HG02870 (cell line): ENCODE results near the gene PBXIP1.
"Not testable (repeated sequence)": the region's sequence is repeated elsewhere in the genome, so short reads cannot be mapped to it uniquely, and the experiment has no call there.

Source experiments
- ATAC-seq: cut with Tn5 transposase; IDR thresholded peaks from one replicate; pipeline ENCODE4 v1.9.1; 2021; ENCODE audit warnings: mild to moderate bottlenecking, moderate library complexity; ENCODE audit not compliant: unreplicated experiment

PBXIP1 gene

DNA sequence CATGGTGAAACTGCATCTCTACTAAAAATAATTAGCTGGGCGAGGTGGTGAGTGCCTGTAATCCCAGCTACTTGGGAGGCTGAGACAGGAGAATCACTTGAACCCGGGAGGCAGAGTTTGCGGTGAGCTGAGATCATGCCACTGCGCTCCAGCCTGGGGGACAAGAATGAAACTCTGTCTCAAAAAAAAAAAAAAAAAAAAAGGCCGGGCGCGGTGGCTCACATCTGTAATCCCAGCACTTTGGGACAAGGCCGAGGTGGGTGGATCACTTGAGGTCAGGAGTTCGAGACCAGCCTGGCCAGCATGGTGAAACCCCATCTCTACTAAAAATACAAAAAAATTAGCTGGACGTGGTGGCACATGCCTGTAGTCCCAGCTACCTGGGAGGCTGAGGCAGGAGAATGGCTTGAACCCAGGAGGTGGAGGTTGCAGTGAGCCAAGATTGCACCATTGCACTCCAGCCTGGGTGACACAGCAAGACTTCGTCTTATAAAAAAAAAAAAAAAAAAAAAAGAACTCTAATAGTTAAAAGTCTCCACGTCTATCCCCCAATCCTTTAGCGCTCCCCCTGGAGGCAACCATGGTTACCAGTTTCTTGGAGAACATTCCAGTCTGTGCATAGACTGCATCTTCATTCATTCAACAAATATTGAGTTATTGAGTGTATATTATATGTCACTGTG is 39.5 kb upstream of the PBXIP1 start:
- ATAC-seq: not testable (repeated sequence)

DNA sequence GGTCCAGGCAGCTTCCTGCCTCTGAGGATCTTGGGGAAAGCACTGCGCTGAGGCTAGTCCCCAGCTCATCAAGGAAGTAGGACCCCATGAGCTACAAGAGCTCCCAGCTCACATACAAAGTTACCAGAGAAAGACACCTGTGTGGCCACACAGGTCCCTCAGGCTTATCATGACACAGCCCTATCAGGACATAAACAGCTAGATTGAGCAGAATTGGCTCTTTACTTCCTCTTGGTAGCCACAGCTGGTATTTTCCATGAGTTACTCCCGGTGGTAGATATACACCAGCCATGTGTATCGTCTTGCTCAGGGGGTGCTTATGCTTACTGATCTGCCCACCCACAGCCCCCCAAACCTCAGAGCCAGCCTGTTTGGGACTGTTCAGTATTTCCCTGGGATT is 38.7 kb upstream of the PBXIP1 start:
- ATAC-seq: no peak

DNA sequence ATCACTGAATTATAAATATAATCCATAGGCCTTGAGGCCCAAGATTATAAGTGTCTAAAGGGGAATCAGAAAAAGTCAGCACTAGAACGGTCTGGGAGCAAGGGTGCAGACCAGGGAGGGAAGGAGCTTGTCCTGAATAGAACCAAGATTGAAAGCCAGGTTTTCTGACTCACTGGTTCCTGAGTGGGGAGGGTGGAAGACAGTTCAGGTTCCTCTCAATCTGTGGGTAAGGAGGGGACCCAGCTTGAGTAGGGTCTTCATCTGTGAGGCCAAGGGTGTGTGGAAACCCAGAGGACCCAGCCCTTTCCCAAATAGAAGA is 38.3 kb upstream of the PBXIP1 start:
- ATAC-seq: no peak

DNA sequence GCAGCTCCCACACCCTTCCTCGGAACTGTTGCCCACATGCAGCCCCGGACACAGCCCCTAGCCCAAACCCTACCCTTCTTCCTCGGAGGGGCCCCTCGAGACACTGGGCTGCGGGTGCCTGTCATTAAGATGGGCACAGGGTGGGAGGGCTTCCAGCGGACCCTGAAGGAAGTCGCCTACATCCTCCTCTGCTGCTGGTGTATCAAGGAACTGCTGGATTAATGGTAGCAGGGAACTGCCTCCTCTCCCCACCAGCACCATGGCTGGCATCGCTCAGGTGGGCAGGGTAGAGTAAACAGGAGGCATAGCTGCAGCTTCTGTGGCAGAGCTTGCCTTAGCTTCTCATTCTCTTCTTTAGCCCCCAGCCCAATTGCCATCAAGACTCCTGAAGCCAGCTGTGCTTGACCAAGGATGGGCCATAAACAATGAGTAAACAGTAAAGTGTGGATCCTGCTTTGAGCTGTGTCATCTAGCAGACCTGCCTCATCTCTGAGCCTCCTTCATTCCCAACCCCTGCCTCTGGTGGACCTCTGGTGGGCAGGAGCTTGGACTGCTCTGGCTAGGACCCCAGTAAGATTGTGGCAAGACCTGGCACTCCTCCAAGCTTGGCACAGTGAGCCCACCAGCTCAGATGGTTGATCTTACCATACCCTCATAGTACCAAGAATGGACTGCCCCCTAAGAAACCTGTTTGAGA is 37.8 kb upstream of the PBXIP1 start, which contains the start of gene LENEP:
TSS of gene LENEP (plus strand) at position 15 of the 697 bp plus-strand sequence. CDS start at position 37, 22 bp downstream.
- ATAC-seq: no peak

DNA sequence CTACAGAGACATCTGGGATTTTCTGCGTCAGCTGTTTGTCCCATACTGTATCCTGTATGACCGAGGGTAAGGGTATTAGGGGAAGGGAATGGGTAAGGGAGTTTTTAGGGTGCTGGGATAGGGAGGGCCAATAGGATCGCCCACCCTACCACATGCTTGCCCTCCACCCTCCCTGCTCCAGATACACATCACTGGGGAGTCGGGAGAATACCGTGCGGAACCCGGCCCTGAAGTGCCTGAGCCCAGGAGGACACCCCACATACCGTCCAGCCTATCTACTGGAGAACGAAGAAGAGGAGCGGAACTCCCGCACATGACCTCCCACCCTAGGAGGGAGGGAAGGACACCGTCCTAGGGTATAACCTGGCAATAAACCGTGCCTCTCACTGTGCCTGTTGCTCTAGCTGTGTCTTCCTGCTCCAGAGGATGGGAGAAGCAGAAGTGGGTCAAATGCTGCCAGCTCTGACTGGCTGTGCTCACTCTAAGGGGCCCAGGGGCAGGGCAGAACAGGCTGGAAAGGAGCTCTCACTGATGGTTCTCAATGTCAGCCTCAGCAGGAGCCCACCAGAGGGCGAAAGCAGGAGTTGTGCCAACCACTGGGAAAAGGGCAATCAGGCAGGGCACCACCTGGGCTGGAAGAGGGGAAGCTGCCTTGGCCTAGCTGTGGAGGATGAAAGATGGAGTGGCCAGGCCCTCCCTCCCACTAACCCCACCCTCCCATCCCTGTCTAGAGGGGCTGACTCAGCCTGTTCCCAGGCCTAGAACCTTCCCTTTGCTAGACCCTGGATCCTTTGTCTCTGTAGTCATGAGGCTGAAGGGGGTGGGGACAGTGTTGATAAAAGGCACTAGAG is 37.0 kb upstream of the PBXIP1 start:
- ATAC-seq: no peak

DNA sequence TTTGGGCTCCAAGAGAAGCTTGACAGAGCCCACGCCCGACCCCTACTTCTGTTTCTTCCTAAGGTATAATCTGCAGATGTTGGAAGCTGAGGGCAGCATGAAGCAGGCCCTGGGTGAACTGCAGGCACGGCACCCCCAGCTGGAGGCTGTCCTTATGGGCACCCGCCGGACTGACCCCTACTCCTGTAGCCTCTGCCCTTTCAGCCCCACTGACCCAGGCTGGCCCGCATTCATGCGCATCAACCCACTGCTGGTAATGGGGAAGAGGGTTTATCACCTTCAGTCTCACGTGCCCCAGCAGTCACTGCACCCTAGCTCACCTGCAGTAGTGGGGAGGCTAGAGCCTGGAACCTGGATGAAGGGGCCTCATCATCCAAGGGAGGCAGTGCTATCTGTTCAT is 34.4 kb upstream of the PBXIP1 start:
- ATAC-seq: no peak

DNA sequence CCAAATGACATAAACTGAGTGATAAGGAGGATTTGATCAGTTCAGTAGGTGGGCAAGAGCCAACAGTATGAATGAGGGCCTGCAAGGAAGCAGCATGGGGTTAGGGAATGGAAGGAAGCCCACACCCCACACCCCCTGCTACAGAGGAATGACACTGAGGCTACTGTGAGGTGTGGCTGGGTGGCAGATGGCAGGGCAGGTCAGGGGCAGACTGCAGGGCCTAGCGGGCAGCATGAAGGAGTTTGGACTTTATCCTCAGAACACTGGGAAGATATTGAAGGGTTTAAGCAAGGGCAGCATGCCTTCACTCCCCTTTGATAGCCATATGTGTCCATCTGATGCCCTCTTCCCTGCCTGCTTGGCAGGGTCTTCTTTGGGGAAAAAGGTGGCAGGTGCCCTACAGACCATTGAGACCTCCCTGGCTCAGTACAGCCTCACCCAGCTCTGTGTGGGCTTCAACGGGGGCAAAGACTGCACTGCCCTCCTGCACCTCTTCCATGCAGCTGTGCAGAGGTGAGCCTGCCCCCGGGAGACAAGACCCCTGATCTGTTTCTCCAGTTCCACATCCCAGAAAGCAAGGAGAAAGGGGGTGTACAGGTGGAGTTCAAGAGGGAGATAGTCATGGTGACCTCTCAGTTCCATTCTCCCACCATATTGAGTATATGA is 33.4 kb upstream of the PBXIP1 start:
- no peak for ATAC-seq

DNA sequence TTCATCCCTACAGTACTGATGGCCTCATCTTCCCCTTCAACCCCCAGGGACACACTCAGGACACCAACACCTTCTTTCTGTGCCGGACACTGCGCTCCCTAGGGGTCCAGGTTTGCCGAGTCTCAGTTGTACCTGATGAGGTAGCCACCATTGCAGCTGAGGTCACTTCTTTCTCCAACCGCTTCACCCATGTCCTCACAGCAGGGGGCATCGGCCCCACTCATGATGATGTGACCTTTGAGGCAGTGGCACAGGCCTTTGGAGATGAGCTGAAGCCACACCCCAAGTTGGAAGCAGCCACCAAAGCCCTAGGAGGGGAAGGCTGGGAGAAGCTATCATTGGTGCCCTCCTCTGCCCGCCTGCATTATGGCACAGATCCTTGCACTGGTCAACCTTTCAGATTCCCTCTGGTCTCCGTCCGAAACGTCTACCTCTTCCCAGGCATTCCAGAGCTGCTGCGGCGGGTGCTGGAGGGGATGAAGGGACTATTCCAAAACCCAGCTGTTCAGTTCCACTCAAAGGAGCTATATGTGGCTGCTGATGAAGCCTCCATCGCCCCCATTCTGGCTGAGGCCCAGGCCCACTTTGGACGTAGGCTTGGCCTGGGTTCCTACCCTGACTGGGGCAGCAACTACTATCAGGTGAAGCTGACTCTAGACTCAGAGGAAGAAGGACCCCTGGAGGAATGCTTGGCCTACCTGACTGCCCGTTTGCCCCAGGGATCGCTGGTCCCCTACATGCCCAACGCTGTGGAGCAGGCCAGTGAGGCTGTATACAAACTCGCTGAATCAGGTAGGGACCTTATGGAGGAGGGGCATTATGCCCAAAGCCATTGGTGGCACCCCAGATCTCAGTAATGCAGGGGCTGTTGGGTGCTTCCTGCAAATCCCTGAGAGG is 32.4 kb upstream of the PBXIP1 start:
- no peak for ATAC-seq

DNA sequence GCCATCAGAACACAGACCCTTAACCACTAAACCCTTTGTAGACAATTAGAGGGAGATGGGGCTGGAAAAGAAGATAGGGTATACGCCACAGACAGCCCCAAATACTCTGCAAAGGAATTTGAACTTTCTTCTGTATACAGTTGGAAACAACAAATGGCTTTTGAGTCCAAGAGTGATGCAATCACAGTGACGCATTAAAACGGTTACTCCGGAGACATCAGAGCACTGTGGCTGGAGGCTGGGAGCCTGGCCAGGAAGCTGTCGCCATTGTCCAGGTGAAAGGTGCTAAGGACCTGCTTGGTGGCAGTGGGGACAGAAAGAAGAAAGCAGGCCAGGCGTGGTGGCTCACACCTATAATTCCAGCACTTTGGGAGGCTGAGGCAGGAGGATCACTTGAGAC is 31.4 kb upstream of the PBXIP1 start:
- ATAC-seq: no peak

DNA sequence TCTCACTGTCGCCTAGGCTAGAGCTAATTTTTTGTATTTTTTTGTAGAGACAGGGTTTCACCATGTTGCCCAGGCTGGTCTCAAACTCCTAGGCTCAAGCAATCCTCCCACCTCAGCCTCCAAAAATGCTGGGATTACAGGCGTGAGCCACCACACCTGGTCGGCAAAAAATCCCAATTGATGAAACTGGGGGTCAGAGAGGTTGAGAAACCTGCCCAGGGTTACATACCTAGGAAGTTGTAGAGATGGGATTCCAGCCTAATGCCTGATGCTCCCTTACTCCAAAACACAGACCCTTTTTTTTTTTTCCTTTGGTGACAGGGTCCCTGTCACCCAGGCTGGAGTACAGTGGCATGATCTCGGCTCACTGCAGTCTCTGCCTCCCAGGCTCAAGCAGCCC is 30.8 kb upstream of the PBXIP1 start:
- ATAC-seq: not testable (repeated sequence)

DNA sequence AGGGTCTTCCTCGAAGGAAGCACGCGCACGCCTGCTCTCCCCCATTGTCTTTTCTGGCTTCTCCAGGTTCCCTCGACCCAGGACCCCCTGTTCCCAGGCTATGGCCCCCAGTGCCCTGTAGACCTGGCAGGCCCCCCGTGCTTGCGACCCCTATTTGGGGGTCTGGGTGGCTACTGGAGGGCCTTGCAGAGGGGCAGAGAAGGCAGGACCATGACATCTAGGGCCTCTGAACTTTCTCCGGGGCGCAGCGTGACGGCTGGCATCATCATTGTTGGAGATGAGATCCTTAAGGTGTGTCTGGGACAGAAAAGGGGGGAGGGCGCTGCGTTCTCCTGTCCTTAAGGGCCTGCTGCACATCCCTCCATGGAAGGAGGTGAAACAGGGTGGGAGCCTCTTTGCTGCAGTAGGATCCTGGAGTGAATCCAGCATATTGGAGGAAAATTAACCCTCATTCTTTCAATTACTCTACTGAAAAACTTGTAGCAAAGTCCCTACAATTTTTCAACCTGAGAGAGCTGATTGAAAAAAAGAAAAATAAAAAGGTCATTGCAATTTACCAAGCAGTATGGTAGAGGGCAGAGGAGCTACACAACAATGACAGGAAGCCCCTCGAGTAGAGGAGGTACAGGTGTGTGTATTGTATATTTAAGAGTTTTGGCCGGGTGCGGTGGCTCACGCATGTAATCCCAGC is 28.0 kb upstream of the PBXIP1 start:
- ATAC-seq: no peak

DNA sequence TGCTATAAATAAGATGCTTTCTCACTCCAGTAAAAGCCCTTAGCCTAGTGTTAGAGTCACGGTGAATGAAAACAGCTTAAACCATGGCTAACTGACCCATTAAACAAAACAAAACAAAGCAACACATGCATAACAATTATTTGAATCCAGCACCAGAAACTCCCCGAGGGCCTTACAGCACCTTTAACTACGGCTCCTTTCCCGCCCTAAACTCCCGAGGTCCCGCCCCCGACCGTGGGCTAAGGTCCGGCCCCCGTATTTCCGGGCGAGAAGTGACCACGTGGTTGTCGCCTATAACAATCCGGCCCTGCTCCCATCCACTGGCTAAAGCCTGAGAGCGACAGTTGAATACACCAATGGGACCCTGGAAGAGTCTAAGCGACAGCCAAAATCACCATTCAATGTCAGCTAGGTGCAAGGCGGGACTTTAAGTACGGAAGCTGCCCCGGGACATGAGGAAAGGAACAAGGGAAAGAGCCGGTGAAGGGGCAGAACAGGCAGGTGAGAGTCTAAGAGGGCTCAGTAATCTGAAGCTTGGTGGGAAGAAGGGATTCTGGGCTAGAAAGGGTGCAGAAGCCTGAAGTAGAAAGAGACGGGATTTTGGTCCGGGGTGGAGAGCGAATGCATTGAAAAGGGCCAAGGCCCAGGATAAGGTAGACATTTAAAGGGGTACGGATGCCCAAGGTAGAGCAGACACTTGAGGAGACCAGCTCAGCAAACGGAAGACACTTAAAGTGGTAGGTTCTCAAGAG is 27.2 kb upstream of the PBXIP1 start, which contains the start of gene FLAD1:
TSS of gene FLAD1 (plus strand) at position 448 of the 752 bp plus-strand sequence. CDS start 351 bp downstream, outside the sequence.
- peak; percentile 99 for ATAC-seq

DNA sequence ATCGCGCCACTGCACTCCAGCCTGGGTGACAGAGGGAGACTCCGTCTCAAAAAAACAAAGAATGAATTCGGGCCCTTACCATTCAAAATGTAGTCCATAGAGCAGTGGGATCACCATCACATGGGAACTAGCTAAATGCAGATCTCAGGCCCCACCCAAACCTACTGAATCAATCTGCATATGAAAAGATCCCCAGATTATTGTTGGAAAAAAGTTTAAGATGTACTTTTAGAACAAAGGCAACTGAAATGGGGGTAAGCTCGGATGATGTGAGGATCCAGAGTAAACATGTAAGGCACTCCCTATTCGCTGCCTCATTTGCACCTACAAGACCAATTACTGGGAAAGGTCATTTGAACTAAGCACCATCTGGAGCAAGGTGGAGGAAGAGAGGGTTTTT is 26.4 kb upstream of the PBXIP1 start:
- no peak for ATAC-seq

DNA sequence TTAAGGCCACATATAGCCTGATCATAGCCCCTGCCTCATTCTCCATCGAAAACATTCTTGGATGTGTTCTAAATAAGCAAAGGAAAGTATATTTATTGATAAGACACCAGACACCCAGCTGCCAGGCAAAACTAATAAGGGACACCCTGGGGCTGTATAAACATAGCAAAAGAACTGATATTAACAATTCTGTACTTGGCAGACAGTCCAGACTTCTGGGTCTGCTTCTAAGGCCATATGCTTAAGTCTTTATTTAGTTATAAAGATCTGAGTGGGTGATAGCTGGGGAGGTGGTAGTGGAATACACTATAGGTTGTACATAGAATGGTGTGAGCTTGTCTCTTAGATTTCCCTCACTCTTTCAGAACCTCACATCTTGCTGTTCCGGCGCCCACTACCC is 22.5 kb upstream of the PBXIP1 start:
- ATAC-seq: no peak

DNA sequence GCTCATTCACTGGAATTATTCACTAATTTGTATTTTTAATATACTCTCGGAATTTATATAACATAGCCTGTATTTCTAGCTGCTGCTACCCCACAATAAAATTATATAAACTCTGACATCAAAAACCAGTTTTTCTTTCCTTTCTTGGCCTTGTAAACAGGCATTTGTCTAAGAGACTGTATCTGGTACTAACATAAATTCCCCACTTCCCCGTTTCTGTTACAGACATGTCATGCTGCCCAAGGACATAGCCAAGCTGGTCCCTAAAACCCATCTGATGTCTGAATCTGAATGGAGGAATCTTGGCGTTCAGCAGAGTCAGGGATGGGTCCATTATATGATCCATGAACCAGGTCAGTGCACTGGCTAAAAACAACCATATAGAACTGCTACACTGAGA is 21.9 kb upstream of the PBXIP1 start:
- not testable (repeated sequence) for ATAC-seq

DNA sequence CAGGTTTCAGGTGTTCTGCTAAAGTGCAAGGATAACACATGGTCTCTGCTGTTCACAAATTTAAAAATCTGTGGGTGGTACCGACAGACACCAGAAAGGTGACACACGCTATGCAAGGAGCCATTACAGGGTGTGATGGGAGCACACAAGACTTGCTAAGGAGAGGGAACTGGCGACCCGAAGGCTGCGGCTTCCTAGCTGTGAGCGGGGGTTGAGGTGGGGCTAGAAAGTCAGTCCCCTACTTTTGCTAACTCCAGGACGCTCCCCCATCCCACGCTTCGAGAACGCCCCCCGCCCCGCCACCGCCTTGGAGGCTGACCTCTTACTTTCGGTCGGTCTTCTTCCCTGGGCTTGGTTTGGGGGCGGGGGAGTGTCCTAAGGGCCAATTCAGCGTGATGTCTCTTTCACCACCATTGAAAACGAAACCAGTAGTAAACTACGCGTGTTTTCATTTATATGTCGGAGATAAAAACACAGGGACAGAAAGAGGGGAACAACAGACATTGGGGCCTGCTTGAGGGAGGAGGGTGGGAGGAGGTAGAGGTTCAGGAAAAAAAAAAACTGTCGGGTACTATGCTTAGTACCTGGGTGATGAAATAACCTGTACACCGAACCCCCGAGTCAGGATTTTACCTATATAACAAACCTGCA is 19.6 kb upstream of the PBXIP1 start:
- ATAC-seq: no peak

DNA sequence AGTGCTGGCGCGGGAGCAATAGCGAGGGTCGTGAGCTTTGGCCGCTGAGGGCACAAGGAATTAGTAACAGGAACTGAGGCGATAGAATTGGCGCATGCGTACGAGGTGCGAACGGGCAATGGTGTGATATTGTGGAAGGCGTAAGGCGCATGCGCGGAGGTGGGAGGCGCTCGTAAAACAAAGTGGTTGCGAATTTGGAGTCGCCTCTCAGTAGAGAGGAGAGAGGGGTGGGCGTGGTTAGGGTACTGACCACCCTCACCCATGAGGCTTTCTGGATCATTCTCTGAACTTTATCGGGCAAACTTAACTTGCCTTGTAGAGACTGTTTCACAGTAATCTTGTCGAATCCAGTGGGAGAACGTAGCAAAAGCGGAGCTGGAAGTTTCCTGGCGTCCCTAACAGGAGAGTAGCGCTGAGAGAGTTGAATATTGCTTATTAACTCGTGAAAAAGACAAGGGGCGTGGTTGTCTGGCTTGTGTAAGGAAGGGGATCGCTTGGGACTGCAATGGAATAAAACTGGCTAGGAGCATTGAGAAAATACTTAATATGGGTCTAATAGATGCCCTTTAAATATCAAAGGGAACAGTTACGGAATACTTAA is 19.0 kb upstream of the PBXIP1 start:
- peak; percentile 36 for ATAC-seq
